Right lobe of liver (tissue), 4 donors: Measurements from ENCODE around the gene UBE4A.

ENCODE experiments used
- CTCF ChIP-seq, 4 donors: fragments of 200-600 bp in 3 of 4; fragments of 450-650 bp in 1 of 4; IDR thresholded peaks; one replicate each; pipeline versions ENCODE4 v1.5.1 to v1.8.0; 2016 to 2022; ENCODE audit warnings: antibody characterized with exemption in 4 of 4, mild to moderate bottlenecking in 2 of 4
- POLR2A ChIP-seq: fragments of 450-650 bp; IDR thresholded peaks from one replicate; pipeline ENCODE4 v1.6.1; 2017; ENCODE audit warnings: antibody characterized with exemption, mild to moderate bottlenecking
- donor health status: DM: no; HTN: no; CAD: no.
- donor health status: DM: no; HTN: no; CAD: no.
- donor health status: DM: no; HTN: yes; CAD: no.

- TF ChIP-seq CTCF (IDR thresholded peaks at IDR 0.05): no peak
- no peak for TF ChIP-seq POLR2A
These were observed 20.8 kb upstream of the UBE4A start for GRCh38 chr11:118338637-118339061.
